ENCODE data around the gene DNM1L. TPM values are rescaled to one million over a fixed set of nuclear protein-coding genes. Genes with fewer than 3 reads are reported as not detected.

The DNM1L gene
- total RNA-seq, 4 donors from 2014 or later, result 43.9 to 83.6 (median 53.1) TPM

GRCh38 chr12:32708926-32709325, 29.8 kb downstream of the DNM1L start:
- no peak for TF ChIP-seq CTCF (IDR thresholded peaks at IDR 0.05; ENCODE audit: low read depth)

- no peak for TF ChIP-seq CTCF (IDR thresholded peaks at IDR 0.05; ENCODE audit: low read depth)
These were observed 35.7 kb downstream of the DNM1L start for GRCh38 chr12:32714772-32715171.

GRCh38 chr12:32718926-32719325, 39.8 kb downstream of the DNM1L start:
- TF ChIP-seq CTCF (IDR thresholded peaks at IDR 0.05; ENCODE audit: low read depth), result no peak

GRCh38 chr12:32726286-32726685, 47.2 kb downstream of the DNM1L start:
- TF ChIP-seq CTCF (IDR thresholded peaks at IDR 0.05; ENCODE audit: low read depth), result no peak

- no peak for TF ChIP-seq CTCF (IDR thresholded peaks at IDR 0.05; ENCODE audit: low read depth)
These were observed 48.1 kb downstream of the DNM1L start for GRCh38 chr12:32727237-32727636.

GRCh38 chr12:32734952-32735351, 55.9 kb downstream of the DNM1L start:
- TF ChIP-seq CTCF (IDR thresholded peaks at IDR 0.05; ENCODE audit: low read depth), result no peak

GRCh38 chr12:32736445-32736844, 57.3 kb downstream of the DNM1L start:
- no peak for TF ChIP-seq CTCF (IDR thresholded peaks at IDR 0.05; ENCODE audit: low read depth)

Data from subcutaneous adipose tissue (tissue), 4 donors.